ENCODE data around the gene OR5D16.
"Not testable (repeated sequence)": the region's sequence is repeated elsewhere in the genome, so short reads cannot be mapped to it uniquely, and the experiment has no call there.

OR5D16 gene

DNA sequence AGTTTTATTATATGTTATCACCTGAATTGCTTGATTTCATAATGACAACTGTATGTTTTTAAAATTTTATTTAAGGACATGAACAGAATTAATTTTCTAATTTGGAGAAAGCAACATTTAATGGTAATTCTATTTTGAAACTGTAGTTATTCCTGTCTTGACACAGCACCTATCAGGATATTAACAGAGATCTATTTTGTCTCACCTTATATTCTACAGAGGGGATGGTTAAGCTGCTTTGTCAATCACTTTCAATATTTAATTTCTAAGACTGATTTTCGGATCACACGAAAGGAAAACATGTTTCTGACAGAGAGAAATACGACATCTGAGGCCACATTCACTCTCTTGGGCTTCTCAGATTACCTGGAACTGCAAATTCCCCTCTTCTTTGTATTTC, at the start of gene OR5D16:
Gene OR5D16 (plus strand): TSS at position 301 of the 400 bp plus-strand sequence. CDS start 0 bp downstream, at position 301.
- no peak for DNase-seq (ENCODE audit: low read depth in 3 of 3, low spot score in 1 of 3)

DNA sequence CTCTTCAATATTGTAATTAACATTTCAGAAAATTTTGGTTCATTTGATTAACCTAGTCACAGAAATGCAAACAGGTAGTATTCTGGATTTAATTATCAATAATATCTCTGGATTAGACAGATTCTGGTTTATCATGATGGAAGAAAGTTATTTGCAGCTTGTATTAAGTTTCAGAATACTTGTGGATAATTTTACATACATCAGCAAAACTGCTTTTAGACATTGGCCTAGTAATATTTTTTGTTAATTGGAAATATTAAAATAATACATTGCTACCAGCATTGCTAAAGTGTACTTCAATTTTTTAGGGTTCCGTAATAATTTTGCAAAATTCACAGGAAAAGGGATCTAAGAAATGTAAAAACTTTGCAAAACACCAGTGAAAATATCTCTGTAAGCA, 46.9 kb upstream of the OR5D16 start:
- no peak for DNase-seq (ENCODE audit: low read depth in 3 of 3, low spot score in 1 of 3)

DNA sequence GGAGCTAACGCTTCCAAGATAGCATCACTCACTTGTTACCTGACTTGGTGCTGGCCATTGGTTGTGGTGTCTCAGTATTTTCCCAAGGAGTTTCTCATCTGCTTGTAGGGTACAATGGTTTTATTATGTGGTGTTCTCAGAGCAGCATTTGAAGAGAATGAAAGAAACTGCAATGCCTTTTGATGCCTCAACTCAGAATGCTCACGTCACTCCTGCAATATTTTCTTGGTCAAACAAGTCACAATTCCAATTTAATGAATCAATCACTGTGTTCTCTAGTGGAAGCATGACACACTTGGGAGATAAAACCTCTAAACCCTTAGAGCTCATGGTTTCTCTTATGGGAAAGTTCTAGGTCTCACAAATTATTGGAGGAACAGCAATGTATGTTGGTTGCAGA, 45.2 kb upstream of the OR5D16 start:
- no peak for DNase-seq (ENCODE audit: low read depth in 3 of 3, low spot score in 1 of 3)

GRCh38 chr11:55795256-55795655, 43.3 kb upstream of the OR5D16 start, which contains the start of gene OR5D14:
Gene OR5D14, plus strand, starts transcription at chr11:55795556. Its CDS starts 0 bp downstream, at chr11:55795556.
- no peak for DNase-seq (ENCODE audit: low read depth in 3 of 3, low spot score in 1 of 3)

DNA sequence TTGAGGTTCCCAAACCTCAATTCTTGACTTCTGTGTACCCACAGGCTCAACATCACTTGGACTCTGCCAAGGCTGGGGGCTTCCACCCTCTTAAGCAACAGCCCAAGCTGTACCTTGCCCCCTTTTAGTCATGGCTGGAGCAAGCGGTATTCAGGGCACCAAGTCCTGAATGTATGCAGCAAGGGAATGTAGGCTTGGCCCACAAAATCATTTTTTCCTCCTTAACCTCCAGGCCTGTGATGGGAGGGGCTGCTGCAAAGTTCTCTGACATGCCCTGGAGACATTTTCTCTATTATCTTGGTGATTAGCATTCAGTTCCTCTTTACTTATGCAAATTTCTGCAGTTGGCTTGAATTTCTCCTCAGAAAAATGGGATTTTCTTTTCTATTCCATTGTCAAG, 32.3 kb upstream of the OR5D16 start:
- DNase-seq (ENCODE audit: low read depth in 3 of 3, low spot score in 1 of 3): no peak

- DNase-seq (ENCODE audit: low read depth in 3 of 3, low spot score in 1 of 3): no peak
These were observed 27.5 kb upstream of the OR5D16 start, which contains the start of gene OR5L1 for GRCh38 chr11:55811067-55811466. Gene OR5L1, plus strand, starts transcription at chr11:55811367. Its CDS starts 100 bp downstream, at chr11:55811467.

DNA sequence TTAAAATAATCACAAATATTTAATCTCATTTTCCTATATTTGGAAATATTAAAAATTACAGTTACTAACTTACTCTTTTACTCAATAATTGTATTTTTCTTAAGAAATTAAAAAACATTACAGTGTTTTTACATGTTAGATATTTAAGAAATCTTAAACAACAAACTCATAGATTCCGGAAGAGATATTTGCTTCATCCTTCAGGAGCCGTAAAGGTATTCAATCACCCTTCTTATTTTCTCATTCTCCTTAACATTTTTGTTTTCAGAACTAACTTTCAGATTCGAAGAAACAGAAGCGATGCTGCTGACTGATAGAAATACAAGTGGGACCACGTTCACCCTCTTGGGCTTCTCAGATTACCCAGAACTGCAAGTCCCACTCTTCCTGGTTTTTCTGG, 19.2 kb upstream of the OR5D16 start, which contains the start of gene OR5D18:
Gene OR5D18 (plus strand): TSS at position 301 of the 400 bp plus-strand sequence. CDS start 0 bp downstream, at position 301.
- DNase-seq (ENCODE audit: low read depth in 3 of 3, low spot score in 1 of 3): no peak

GRCh38 chr11:55826919-55827318, 11.6 kb upstream of the OR5D16 start, which contains the start of gene OR5L2:
Gene OR5L2, plus strand, starts transcription at chr11:55827219. Its CDS starts 0 bp downstream, at chr11:55827219.
- DNase-seq (ENCODE audit: low read depth in 3 of 3, low spot score in 1 of 3): no peak

DNA sequence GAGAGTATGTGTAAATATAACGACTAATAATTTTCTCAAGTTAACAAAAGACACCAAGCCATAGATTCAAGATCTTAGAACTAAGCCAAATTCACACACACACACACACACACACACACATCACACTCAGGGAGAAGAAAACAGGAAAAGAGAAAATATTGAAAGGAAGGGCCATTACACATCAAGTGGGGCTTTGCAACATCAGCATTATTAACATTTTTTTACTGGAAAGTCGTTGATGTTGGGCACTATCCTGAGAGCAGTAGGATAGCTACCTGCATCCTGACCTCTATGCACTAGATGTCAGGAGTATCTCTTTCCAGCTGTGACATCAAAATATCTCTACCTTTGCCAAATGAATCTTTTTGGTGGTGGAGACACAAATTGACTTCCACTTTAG, 8.9 kb downstream of the OR5D16 start:
- DNase-seq (ENCODE audit: low read depth in 3 of 3, low spot score in 1 of 3): no peak

GRCh38 chr11:55849037-55849436, 10.5 kb downstream of the OR5D16 start:
- no peak for DNase-seq (ENCODE audit: low read depth in 3 of 3, low spot score in 1 of 3)

- DNase-seq (ENCODE audit: low read depth in 3 of 3, low spot score in 1 of 3): no peak
These were observed 13.6 kb downstream of the OR5D16 start for GRCh38 chr11:55852141-55852540.

- DNase-seq (ENCODE audit: low read depth in 3 of 3, low spot score in 1 of 3): no peak
These were observed 16.2 kb downstream of the OR5D16 start for GRCh38 chr11:55854704-55855103.

DNA sequence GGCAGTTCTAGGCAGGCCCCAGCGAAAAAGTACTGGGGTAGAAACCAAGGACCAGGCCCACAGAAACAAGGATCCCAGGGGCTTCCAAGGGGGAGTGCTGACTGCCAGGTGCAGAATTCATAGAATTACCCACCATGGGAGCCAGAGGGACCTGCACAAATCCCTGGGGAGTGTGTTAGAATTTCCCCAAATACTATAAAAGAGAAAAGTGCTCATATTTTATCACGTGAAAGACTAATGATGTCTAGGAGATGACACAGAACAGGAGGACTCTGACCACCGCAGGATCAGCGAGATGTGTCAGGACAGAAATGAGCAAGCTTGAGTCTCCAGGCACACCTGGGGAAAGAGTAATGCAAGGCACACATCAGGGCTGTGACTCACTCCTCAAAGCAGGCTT, 28.8 kb downstream of the OR5D16 start:
- DNase-seq (ENCODE audit: low read depth in 3 of 3, low spot score in 1 of 3): not testable (repeated sequence)

GRCh38 chr11:55872731-55873130, 34.2 kb downstream of the OR5D16 start:
- not testable (repeated sequence) for DNase-seq (ENCODE audit: low read depth in 3 of 3, low spot score in 1 of 3)

- not testable (repeated sequence) for DNase-seq (ENCODE audit: low read depth in 3 of 3, low spot score in 1 of 3)
These were observed 34.6 kb downstream of the OR5D16 start for GRCh38 chr11:55873146-55873545.

- DNase-seq (ENCODE audit: low read depth in 3 of 3, low spot score in 1 of 3): not testable (repeated sequence)
These were observed 44.4 kb downstream of the OR5D16 start, which contains the start of gene TRIM51 for GRCh38 chr11:55882997-55883396. Gene TRIM51, plus strand, starts transcription at chr11:55883297. Its CDS starts 2,132 bp downstream, at chr11:55885429.

- not testable (repeated sequence) for DNase-seq (ENCODE audit: low read depth in 3 of 3, low spot score in 1 of 3)
These were observed 46.4 kb downstream of the OR5D16 start for GRCh38 chr11:55884995-55885394.

DNA sequence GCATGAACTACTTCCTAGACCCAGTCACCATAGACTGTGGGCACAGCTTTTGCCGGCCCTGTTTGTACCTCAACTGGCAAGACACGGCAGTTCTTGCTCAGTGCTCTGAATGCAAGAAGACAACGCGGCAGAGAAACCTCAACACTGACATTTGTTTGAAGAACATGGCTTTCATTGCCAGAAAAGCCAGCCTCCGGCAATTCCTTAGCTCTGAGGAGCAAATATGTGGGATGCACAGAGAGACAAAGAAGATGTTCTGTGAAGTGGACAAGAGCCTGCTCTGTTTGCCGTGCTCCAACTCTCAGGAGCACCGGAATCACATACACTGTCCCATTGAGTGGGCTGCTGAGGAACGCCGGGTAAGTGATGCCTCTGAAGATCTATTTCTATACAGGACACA, 46.9 kb downstream of the OR5D16 start:
- DNase-seq (ENCODE audit: low read depth in 3 of 3, low spot score in 1 of 3): not testable (repeated sequence)

Measured in stimulated activated CD4-positive, alpha-beta T cell treated with anti-CD3 and anti-CD28 coated beads, TNF-alpha, amount 100 ng/mL, for 1 hour (primary cell).